ENCODE data around the gene TRDMT1.

TRDMT1 gene

GRCh38 chr10:17209881-17210280 is 8.4 kb upstream of the TRDMT1 start:
- DNase-seq (ENCODE audit: low read depth), result no peak

DNA sequence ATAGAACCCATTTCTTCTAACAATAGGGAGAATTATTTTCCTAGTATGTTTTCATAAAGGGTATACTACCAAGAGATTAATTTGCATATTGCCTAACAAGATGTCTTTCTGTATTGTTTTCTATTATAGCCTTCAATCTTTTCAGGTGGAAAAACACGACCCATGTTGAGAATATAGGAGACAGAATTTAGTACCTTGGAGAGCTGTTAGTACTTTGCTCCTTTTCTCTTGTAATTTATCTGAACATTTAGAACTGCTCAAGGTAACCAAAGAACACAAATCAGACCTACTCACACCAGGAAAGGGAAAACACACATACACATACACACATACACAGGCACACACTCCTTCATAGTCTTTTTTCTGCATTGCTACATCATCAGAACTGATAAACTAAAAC is 7.8 kb upstream of the TRDMT1 start:
- no peak for DNase-seq (ENCODE audit: low read depth)

DNA sequence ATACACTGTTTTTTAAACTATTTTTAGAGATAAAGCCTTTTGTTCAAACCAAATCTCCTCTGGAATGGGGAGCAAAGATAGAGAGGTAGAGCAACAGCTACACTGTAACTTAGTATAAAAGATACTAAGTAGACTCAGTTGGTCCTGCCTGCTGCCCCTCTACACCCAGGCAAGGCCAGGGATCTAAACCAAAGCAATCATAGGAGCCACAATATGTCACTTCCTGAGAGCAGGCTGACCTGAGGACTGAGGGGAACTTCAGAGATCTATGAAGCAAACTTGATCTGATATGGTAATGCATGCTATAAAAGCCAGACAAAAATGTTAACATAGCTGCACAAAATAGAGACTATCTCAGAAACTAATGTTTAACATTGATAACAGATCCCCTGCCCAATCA is 7.0 kb upstream of the TRDMT1 start:
- DNase-seq (ENCODE audit: low read depth), result no peak

GRCh38 chr10:17206210-17206709 is 4.8 kb upstream of the TRDMT1 start:
- DNase-seq (ENCODE audit: low read depth), result no peak

GRCh38 chr10:17203416-17203815 is 1.9 kb upstream of the TRDMT1 start:
- DNase-seq (ENCODE audit: low read depth), result no peak

GRCh38 chr10:17202999-17203398 is 1.5 kb upstream of the TRDMT1 start:
- DNase-seq (ENCODE audit: low read depth), result no peak

GRCh38 chr10:17202506-17202905 is 1.0 kb upstream of the TRDMT1 start:
- no peak for DNase-seq (ENCODE audit: low read depth)

GRCh38 chr10:17201794-17202116 is 283 bp upstream of the TRDMT1 start:
- DNase-seq (ENCODE audit: low read depth), result no peak

GRCh38 chr10:17200001-17200911 is 1.2 kb downstream of the TRDMT1 start:
- no peak for DNase-seq (ENCODE audit: low read depth)

- DNase-seq (ENCODE audit: low read depth), result no peak
Observed at GRCh38 chr10:17199351-17199804, 2.1 kb downstream of the TRDMT1 start.

GRCh38 chr10:17196573-17196972 is 4.9 kb downstream of the TRDMT1 start:
- DNase-seq (ENCODE audit: low read depth), result no peak

DNA sequence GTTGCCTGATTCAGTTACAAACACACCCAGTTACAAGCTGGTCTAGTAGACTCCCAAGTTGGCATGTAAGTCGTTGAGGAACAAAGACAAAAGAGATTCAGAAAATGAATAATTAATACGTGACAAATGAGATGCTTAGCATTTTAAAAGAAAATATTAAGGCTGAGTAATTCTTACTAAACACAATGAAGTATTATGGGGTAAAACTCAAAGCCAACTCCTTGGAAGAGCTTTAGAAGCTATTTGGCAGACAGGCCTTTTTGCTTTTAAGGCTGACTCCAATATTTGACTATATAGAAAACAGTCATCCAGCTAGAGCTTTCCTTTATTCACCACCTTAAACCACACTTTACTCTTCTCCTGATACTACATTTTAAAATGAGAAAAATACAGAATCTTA is 5.4 kb downstream of the TRDMT1 start:
- DNase-seq (ENCODE audit: low read depth), result no peak

- no peak for DNase-seq (ENCODE audit: low read depth)
Observed at GRCh38 chr10:17195083-17195482, 6.4 kb downstream of the TRDMT1 start.

DNA sequence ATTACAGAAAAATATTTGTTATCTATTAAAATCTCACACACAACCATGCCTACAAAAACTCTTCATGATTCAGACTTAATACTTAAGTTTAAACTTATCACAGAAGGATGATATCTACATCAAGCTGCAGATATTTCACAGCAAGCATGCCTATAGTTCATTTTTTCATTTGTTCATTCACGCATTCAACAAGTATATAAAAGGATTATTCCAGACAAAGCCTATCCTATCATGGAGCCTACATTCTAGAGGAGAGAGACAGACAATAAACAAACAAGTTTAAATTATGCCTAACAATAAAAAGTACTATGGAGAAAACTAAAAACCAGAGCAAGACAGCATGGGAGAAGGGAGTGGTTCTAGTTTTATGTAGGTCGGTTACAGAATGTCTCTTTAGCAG is 10.9 kb downstream of the TRDMT1 start:
- DNase-seq (ENCODE audit: low read depth), result no peak

GRCh38 chr10:17188644-17189172 is 12.8 kb downstream of the TRDMT1 start:
- DNase-seq (ENCODE audit: low read depth), result no peak

DNA sequence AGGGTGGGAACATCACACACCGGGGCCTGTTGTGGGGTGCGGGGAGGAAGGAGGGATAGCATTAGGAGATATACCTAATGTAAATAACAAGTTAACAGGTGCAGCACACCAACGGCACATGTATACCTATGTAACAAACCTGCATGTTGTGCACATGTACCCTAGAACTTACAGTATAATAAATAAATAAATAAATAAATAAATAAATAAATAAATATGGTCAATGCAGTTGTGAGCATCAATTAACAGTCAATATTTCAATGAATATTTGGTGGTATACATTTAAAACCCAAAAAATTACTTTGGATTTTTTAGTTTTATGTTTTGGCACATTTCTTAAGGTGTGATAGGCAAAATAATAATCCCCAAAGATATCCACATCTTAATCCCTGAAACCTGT is 15.6 kb downstream of the TRDMT1 start:
- no peak for DNase-seq (ENCODE audit: low read depth)

DNA sequence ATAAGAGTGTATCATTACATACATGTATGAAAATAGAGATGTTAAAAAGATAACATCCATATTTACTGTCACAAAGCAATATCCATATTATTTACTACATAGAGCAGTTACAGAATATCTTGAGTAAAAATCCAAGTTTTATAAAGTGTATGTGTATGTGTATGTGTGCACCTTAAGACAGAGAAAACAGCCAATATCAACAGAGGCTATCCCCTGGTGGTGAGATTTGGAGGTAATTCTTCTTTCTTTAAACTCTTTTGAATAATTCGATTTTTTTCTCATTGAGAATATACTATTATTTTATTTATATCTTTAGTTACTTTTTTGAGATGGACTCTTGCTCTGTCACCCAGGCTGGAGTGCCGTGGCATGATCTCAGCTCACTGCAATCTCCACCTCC is 18.4 kb downstream of the TRDMT1 start:
- no peak for DNase-seq (ENCODE audit: low read depth)

DNA sequence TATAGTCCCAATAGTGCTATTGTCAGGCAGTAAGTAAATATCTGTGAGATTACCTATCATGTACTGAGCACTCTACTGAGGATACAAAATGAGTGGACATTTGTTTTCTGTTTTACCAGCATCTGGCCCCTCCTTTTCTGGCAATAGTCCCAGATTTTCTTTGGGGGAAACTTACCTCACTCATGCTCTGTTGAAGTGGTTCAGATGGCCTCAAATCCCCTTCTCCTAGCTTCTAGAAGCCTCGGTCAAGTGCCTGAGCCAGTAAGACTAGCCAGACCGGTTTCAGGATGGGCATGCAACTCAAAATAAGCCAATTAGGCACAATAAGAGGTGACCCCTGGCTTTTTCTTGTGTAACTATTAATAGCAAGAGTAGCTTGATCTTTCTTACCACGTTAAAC is 19.7 kb downstream of the TRDMT1 start:
- DNase-seq (ENCODE audit: low read depth), result no peak

DNA sequence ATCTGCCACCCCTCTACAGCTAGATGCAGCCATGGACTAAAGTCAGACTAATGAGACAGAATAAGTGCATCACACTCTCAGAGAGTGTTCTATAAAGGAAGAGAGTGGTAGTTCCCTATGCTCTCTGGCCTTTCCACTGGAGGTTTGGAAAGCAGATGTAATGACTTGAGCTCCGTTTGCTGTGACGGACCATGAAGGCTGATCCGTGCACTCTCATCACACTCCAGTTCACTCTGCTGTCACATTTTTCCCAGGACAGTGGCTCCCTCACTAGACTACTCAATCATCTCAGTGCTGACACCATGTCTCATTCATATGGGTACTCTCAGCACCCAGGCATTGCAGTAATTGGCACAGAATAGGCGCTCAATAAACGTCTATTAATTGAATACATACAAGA is 20.4 kb downstream of the TRDMT1 start:
- DNase-seq (ENCODE audit: low read depth), result no peak

DNA sequence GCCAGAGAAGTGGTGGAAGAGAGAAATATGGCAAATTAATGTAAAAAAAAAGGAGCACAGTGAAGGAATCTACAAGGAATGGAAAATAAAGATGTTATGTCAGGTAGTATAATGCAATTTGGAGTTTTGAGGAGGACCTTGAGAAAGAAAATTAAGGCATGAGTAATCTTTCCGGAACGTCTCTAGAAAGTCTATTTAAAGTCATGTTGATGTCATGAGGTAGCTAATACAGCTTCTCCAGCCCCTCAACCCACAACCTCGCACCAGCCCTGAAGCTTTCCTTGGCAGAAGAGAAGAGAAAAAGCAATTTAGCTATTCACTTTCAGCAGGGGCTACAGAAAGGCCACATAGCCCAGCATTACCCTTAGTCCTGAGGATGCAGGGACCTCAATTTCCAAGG is 22.5 kb downstream of the TRDMT1 start:
- DNase-seq (ENCODE audit: low read depth), result no peak

DNA sequence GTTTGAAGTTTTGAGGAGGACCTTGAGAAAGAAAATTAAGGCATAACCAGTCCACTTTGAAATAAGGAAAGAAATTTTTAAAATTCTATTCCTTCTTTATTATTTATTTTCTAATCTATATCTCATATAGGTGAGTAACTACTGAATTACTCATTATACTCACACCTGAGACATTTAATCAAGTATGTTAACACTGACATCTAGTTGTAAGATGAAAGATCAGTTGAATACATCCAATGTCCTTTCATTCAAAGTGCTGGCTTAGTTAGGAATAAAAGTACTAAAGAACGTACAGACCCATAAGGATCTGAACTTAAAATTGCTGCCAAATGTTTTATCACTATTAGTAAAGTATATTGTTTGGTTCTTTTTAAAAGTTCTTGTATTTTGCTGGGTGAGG is 23.5 kb downstream of the TRDMT1 start:
- DNase-seq (ENCODE audit: low read depth), result no peak

GRCh38 chr10:17177014-17177413 is 24.5 kb downstream of the TRDMT1 start:
- DNase-seq (ENCODE audit: low read depth), result no peak

DNA sequence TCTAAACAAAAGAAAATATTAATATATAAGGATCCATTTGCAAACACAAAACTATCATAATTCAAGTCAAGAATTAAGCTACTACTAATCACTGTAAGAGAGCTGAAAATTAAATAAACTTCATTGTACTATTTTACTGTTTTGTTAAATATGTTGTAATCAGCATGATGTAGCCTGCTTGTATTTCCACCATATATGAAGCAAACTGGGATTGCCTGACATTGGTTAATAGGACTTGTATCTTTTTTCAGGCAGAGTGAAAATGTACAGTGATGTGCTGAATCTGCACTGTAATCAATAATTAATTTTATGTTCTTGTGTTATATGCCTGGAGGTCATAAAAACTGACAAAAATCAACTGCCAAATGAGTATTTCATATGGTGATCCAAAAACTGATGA is 25.4 kb downstream of the TRDMT1 start:
- DNase-seq (ENCODE audit: low read depth), result no peak

- DNase-seq (ENCODE audit: low read depth), result no peak
Observed at GRCh38 chr10:17175551-17175950, 25.9 kb downstream of the TRDMT1 start.

Measured in activated gamma-delta T cell treated with anti-CD3 and anti-CD28 coated beads, Interleukin-2, amount 50 U/mL, for 16 hours (primary cell).